Measurements from ENCODE around the gene ROBO2. TPM values are rescaled to one million over a fixed set of nuclear protein-coding genes. Genes with fewer than 3 reads are reported as not detected.

Gene ROBO2
- total and polyA plus RNA-seq, 8 donors = 0.65 to 4.3 (median 1.6) TPM

GRCh38 chr3:77626157-77626556 is 586.3 kb downstream of the ROBO2 start:
- intact Hi-C loops (cut with DNase I) = no loop called here
- ATAC-seq (no peak), FAIRE-seq (no peak), DNase-seq (no peak)
- Histone ChIP-seq H3K27ac (no peak overlapping the region), H3K4me1 (no peaks in the 10 kb centered on the region), H3K4me3 (no peak overlapping the region), H3K36me3 (no peaks in the 10 kb centered on the region), H3K27me3 (no peaks in the 10 kb centered on the region), H3K9me3 (no peaks in the 10 kb centered on the region)
- TF ChIP-seq CTCF (IDR thresholded peaks at IDR 0.05) = no peak
- WGBS, 2 donors = 67 to 83% methylated on average over 1 of the region's 1 CpG

DNA sequence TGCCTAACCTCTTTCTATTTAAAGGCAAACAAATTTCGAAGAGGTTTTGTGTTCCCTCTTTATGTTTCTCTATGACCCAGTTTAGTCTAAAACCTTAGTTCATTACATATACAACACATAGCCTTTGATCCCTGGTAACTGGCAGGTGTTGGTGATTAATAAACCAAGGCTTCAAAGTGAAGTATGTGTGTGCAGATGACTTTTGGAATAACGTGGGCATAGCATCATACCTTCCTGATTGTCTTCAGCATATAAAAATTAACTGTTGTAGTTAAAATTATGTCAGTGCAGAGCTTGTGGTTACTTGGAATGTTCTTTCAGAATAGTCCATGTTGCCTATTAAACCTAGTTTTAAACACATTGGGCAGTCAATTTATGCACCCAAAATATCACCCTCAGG is 608.3 kb downstream of the ROBO2 start:
- WGBS, 2 donors = 16 to 26% methylated on average over 2 of the region's 2 CpGs
- no peak for TF ChIP-seq CTCF (IDR thresholded peaks at IDR 0.05)
- intact Hi-C loops (cut with DNase I) = no loop called here
- DNase-seq = no peak
- no peak for ATAC-seq
- Histone ChIP-seq H3K9me3 (no peaks in the 10 kb centered on the region), H3K36me3 (no peaks in the 10 kb centered on the region), H3K27me3 (no peaks in the 10 kb centered on the region), H3K4me3 (no peak overlapping the region), H3K4me1 (no peaks in the 10 kb centered on the region), H3K27ac (no peak overlapping the region)
- no peak for FAIRE-seq

DNA sequence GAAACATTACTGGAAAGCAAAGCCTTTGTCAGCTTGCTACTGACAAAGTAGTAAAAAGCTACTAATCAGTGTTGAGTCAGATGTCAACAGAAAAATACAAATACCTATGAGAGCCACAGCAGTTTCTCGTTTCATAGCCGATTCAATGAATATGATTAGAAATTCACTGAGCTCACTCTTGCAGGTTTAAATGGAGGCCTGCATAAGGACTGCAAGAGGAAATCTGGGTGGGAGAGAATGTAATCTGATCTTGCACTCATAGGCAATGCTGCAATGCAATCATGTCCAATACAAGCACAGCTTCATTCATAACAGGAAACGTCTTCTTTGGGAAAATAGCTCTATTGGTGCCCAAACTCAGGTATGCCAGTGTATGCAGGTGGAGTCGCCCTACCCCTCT is 608.8 kb downstream of the ROBO2 start:
- H3K4me3 ChIP-seq = no peak overlapping the region
- DNase-seq (no peak), FAIRE-seq (no peak), ATAC-seq (no peak)
- H3K27me3 ChIP-seq = no peaks in the 10 kb centered on the region
- no peak overlapping the region for H3K27ac ChIP-seq
- H3K36me3 ChIP-seq = no peaks in the 10 kb centered on the region
- H3K4me1 ChIP-seq = no peaks in the 10 kb centered on the region
- 38 to 53% methylated on average over 4 of the region's 4 CpGs for whole genome bisulfite sequencing, 2 donors
- intact Hi-C loops (cut with DNase I) = no loop called here
- no peaks in the 10 kb centered on the region for H3K9me3 ChIP-seq
- TF ChIP-seq CTCF (IDR thresholded peaks at IDR 0.05) = no peak

- ATAC-seq = no peak
- no peak overlapping the region for H3K27ac ChIP-seq
- no peaks in the 10 kb centered on the region for H3K9me3 ChIP-seq
- TF ChIP-seq CTCF (IDR thresholded peaks at IDR 0.05) = no peak
- no peak overlapping the region for H3K4me3 ChIP-seq
- no peaks in the 10 kb centered on the region for H3K27me3 ChIP-seq
- no peak for FAIRE-seq
- DNase-seq = no peak
- H3K36me3 ChIP-seq = no peaks in the 10 kb centered on the region
- intact Hi-C loops (cut with DNase I) = no loop called here
- H3K4me1 ChIP-seq = no peaks in the 10 kb centered on the region
Measured at GRCh38 chr3:77652624-77653023, 612.7 kb downstream of the ROBO2 start.

- ATAC-seq (no peak), DNase-seq (no peak), FAIRE-seq (no peak)
- H3K27me3 ChIP-seq = no peaks in the 10 kb centered on the region
- WGBS, 2 donors = 64 to 76% methylated on average over 1 of the region's 1 CpG
- no peaks in the 10 kb centered on the region for H3K9me3 ChIP-seq
- H3K36me3 ChIP-seq = no peaks in the 10 kb centered on the region
- no peak overlapping the region for H3K27ac ChIP-seq
- intact Hi-C loops (cut with DNase I) = no loop called here
- no peaks in the 10 kb centered on the region for H3K4me1 ChIP-seq
- no peak for TF ChIP-seq CTCF (IDR thresholded peaks at IDR 0.05)
- no peak overlapping the region for H3K4me3 ChIP-seq
Measured at GRCh38 chr3:77655396-77655795, 615.5 kb downstream of the ROBO2 start.

Measured in pancreas (tissue), 10 donors.